Peyer's patch (tissue), 4 donors: Measurements from ENCODE around the gene GATAD2B.

Source experiments
- POLR2A ChIP-seq, 2 donors: fragments of 450-650 bp; IDR thresholded peaks; one replicate each; pipeline ENCODE4 v1.5.1; 2017; ENCODE audit warnings: antibody characterized with exemption in 2 of 2, mild to moderate bottlenecking in 2 of 2, moderate library complexity in 2 of 2
- TF ChIP-seq, protein P1 (sequence below), 6 experiments: fragments of 450-650 bp in 4 of 6; fragments of 200-600 bp in 2 of 6; sonication (generic) in 1 of 6; IDR thresholded peaks; one replicate each; pipeline ENCODE4 v1.5.1; 2017 to 2019; ENCODE audit warnings: antibody characterized with exemption in 6 of 6, mild to moderate bottlenecking in 3 of 6, moderate library complexity in 1 of 6

- TF ChIP-seq POLR2A (IDR thresholded peaks at IDR 0.05), result no peak
- TF ChIP-seq, protein P1, sequence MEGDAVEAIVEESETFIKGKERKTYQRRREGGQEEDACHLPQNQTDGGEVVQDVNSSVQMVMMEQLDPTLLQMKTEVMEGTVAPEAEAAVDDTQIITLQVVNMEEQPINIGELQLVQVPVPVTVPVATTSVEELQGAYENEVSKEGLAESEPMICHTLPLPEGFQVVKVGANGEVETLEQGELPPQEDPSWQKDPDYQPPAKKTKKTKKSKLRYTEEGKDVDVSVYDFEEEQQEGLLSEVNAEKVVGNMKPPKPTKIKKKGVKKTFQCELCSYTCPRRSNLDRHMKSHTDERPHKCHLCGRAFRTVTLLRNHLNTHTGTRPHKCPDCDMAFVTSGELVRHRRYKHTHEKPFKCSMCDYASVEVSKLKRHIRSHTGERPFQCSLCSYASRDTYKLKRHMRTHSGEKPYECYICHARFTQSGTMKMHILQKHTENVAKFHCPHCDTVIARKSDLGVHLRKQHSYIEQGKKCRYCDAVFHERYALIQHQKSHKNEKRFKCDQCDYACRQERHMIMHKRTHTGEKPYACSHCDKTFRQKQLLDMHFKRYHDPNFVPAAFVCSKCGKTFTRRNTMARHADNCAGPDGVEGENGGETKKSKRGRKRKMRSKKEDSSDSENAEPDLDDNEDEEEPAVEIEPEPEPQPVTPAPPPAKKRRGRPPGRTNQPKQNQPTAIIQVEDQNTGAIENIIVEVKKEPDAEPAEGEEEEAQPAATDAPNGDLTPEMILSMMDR (IDR thresholded peaks at IDR 0.05), result no peak
These were observed 7.5 kb upstream of the GATAD2B start for GRCh38 chr1:153929981-153930948.
